Karpas-422 (cell line): Measurements from ENCODE around the gene SULT2A1. TPM values are rescaled to one million over a fixed set of nuclear protein-coding genes. Genes with fewer than 3 reads are reported as not detected.
"Not testable (repeated sequence)": the region's sequence is repeated elsewhere in the genome, so short reads cannot be mapped to it uniquely, and the experiment has no call there.

Experiments used
- DNase-seq: peaks from one replicate; pipeline ENCODE4 v3.0.0-alpha.2; 2015
- H2AFZ ChIP-seq: fragments of 200-600 bp; sonication (generic); 2 replicates; pipeline ENCODE4 v1.6.1; 2014; ENCODE audit warnings: antibody characterized with exemption, low read length, mixed read lengths
- H3K27ac ChIP-seq: fragments of 200-600 bp; sonication (generic); 2 replicates; pipeline ENCODE4 v1.5.1; 2014; ENCODE audit warnings: mild to moderate bottlenecking, low read length, moderate library complexity
- H3K27me3 ChIP-seq: fragments of 200-600 bp; sonication (generic); 2 replicates; pipeline ENCODE4 v1.6.1; 2014; ENCODE audit warnings: low read length, mixed read lengths
- H3K36me3 ChIP-seq: fragments of 200-600 bp; sonication (generic); 2 replicates; pipeline ENCODE4 v1.6.1; 2014; ENCODE audit warnings: low read length, mixed read lengths; ENCODE audit not compliant: insufficient read depth
- H3K4me1 ChIP-seq: fragments of 200-600 bp; sonication (generic); 2 replicates; pipeline ENCODE4 v1.6.1; 2014; ENCODE audit warnings: mild to moderate bottlenecking, low read length, mixed read lengths
- H3K4me2 ChIP-seq: fragments of 200-600 bp; sonication (generic); 2 replicates; pipeline ENCODE4 v1.6.1; 2014; ENCODE audit warnings: low read length, low read depth, mild to moderate bottlenecking; ENCODE audit not compliant: poor library complexity, severe bottlenecking
- H3K4me3 ChIP-seq: fragments of 200-600 bp; sonication (generic); 2 replicates; pipeline ENCODE4 v1.5.1; 2014; ENCODE audit warnings: mild to moderate bottlenecking, antibody characterized with exemption, low read length, mixed read lengths
- H3K79me2 ChIP-seq: fragments of 200-600 bp; sonication (generic); 2 replicates; pipeline ENCODE4 v1.6.1; 2014; ENCODE audit warnings: mild to moderate bottlenecking, low read length, mixed read lengths
- H3K9ac ChIP-seq: fragments of 200-600 bp; sonication (generic); 2 replicates; pipeline ENCODE4 v1.6.0; 2014; ENCODE audit warnings: low read length
- H3K9me2 ChIP-seq: fragments of 200-600 bp; sonication (generic), shearing (Covaris generic); replicated peaks from 2 replicates; pipeline ENCODE4 v1.6.0; 2014; ENCODE audit warnings: mild to moderate bottlenecking, low read length, moderate library complexity; ENCODE audit not compliant: insufficient read depth
- H3K9me3 ChIP-seq: fragments of 300-700, 200-600 bp; sonication (generic); 2 replicates; pipeline ENCODE4 v1.6.1; 2014; ENCODE audit warnings: low read length, mixed read lengths
- H4K20me1 ChIP-seq: fragments of 200-600 bp; sonication (generic); 2 replicates; pipeline ENCODE4 v1.6.1; 2014; ENCODE audit warnings: mild to moderate bottlenecking, antibody characterized with exemption, low read length, low read depth; ENCODE audit not compliant: insufficient read depth
- total RNA-seq: library from RNA; depleted of rRNA; stranded (reverse); fragments of >200 nt; shearing (Covaris generic); gene quantifications from 2 replicates; pipeline ENCODE4 v1.2.3, GENCODE V29; 2014; ENCODE audit warnings: low replicate concordance

Gene SULT2A1
- total RNA-seq, 1 experiment from 2014 or later, result not detected

- Histone ChIP-seq H3K36me3 (no peaks in the 10 kb centered on the region), H2AFZ (no peak overlapping the region), H3K27me3 (no peaks in the 10 kb centered on the region)
These were observed 4.4 kb downstream of the SULT2A1 start for GRCh38 chr19:47881757-47882156.

GRCh38 chr19:47879385-47879784 is 6.7 kb downstream of the SULT2A1 start:
- H2AFZ ChIP-seq, H3K27ac ChIP-seq, H4K20me1 ChIP-seq, H3K79me2 ChIP-seq, H3K36me3 ChIP-seq, H3K9ac ChIP-seq, H3K9me2 ChIP-seq, H3K27me3 ChIP-seq, H3K9me3 ChIP-seq, H3K4me1 ChIP-seq, H3K4me2 ChIP-seq, H3K4me3 ChIP-seq, DNase-seq: not testable (repeated sequence)

More at GRCh38 chr19:47881757-47882156, 4.4 kb downstream of the SULT2A1 start:
- H3K4me1 ChIP-seq, result no peaks in the 10 kb centered on the region
- H3K9me3 ChIP-seq, result no peaks in the 10 kb centered on the region
- no peak overlapping the region for H3K9ac ChIP-seq
- DNase-seq, result no peak
- no peak overlapping the region for H3K27ac ChIP-seq
- H3K4me2 ChIP-seq, result no peak overlapping the region
- H3K79me2 ChIP-seq, result no peaks in the 10 kb centered on the region
- H3K4me3 ChIP-seq, result no peak overlapping the region
- H3K9me2 ChIP-seq, result no peaks in the 10 kb centered on the region
- H4K20me1 ChIP-seq, result no peaks in the 10 kb centered on the region

GRCh38 chr19:47878906-47879305 is 7.2 kb downstream of the SULT2A1 start:
- no peak overlapping the region for H3K9ac ChIP-seq
- no peaks in the 10 kb centered on the region for H3K79me2 ChIP-seq
- no peak overlapping the region for H3K4me3 ChIP-seq
- H4K20me1 ChIP-seq, result no peaks in the 10 kb centered on the region
- H3K27ac ChIP-seq, result no peak overlapping the region
- H3K9me3 ChIP-seq, result no peaks in the 10 kb centered on the region
- H2AFZ ChIP-seq, result no peak overlapping the region
- H3K27me3 ChIP-seq, result no peaks in the 10 kb centered on the region
- no peaks in the 10 kb centered on the region for H3K9me2 ChIP-seq
- H3K36me3 ChIP-seq, result no peaks in the 10 kb centered on the region
- no peak for DNase-seq
- H3K4me2 ChIP-seq, result no peak overlapping the region
- H3K4me1 ChIP-seq, result no peaks in the 10 kb centered on the region

- Histone ChIP-seq H2AFZ (no peak overlapping the region), H4K20me1 (no peaks in the 10 kb centered on the region), H3K4me3 (no peak overlapping the region), H3K27me3 (no peaks in the 10 kb centered on the region), H3K4me2 (no peak overlapping the region), H3K9me3 (no peaks in the 10 kb centered on the region), H3K4me1 (no peaks in the 10 kb centered on the region), H3K9ac (no peak overlapping the region), H3K9me2 (no peaks in the 10 kb centered on the region), H3K36me3 (no peaks in the 10 kb centered on the region), H3K79me2 (no peaks in the 10 kb centered on the region), H3K27ac (no peak overlapping the region)
- no peak for DNase-seq
These were observed 20.9 kb downstream of the SULT2A1 start for GRCh38 chr19:47865166-47865565.

- H3K79me2 ChIP-seq, result no peaks in the 10 kb centered on the region
- no peak overlapping the region for H2AFZ ChIP-seq
- H3K4me1 ChIP-seq, result no peaks in the 10 kb centered on the region
- no peak overlapping the region for H3K27ac ChIP-seq
- H3K27me3 ChIP-seq, result no peaks in the 10 kb centered on the region
- H3K9ac ChIP-seq, result no peak overlapping the region
- H4K20me1 ChIP-seq, result no peaks in the 10 kb centered on the region
- H3K9me2 ChIP-seq, result no peaks in the 10 kb centered on the region
- no peaks in the 10 kb centered on the region for H3K36me3 ChIP-seq
- no peak overlapping the region for H3K4me2 ChIP-seq
- DNase-seq, result peak; percentile 93
- H3K9me3 ChIP-seq, result no peaks in the 10 kb centered on the region
- no peak overlapping the region for H3K4me3 ChIP-seq
These were observed 22.6 kb downstream of the SULT2A1 start for GRCh38 chr19:47863514-47863936.

GRCh38 chr19:47861630-47862029 is 24.5 kb downstream of the SULT2A1 start:
- no peaks in the 10 kb centered on the region for H3K9me2 ChIP-seq
- H3K27me3 ChIP-seq, result no peaks in the 10 kb centered on the region
- no peak for DNase-seq
- H3K36me3 ChIP-seq, result no peaks in the 10 kb centered on the region
- no peak overlapping the region for H2AFZ ChIP-seq
- no peaks in the 10 kb centered on the region for H3K4me1 ChIP-seq
- no peak overlapping the region for H3K9ac ChIP-seq
- H3K27ac ChIP-seq, result no peak overlapping the region
- H3K79me2 ChIP-seq, result no peaks in the 10 kb centered on the region
- no peaks in the 10 kb centered on the region for H3K9me3 ChIP-seq
- H4K20me1 ChIP-seq, result no peaks in the 10 kb centered on the region
- no peak overlapping the region for H3K4me2 ChIP-seq
- no peak overlapping the region for H3K4me3 ChIP-seq

GRCh38 chr19:47860602-47861297 is 25.4 kb downstream of the SULT2A1 start:
- Histone ChIP-seq H4K20me1 (no peaks in the 10 kb centered on the region), H3K36me3 (no peaks in the 10 kb centered on the region), H3K27me3 (no peaks in the 10 kb centered on the region), H2AFZ (no peak overlapping the region), H3K9me3 (no peaks in the 10 kb centered on the region), H3K4me2 (no peak overlapping the region), H3K4me1 (no peaks in the 10 kb centered on the region), H3K9ac (no peak overlapping the region), H3K4me3 (no peak overlapping the region), H3K27ac (no peak overlapping the region), H3K9me2 (no peaks in the 10 kb centered on the region), H3K79me2 (no peaks in the 10 kb centered on the region)
- no peak for DNase-seq

GRCh38 chr19:47859838-47860237 is 26.3 kb downstream of the SULT2A1 start:
- H3K4me2 ChIP-seq, H3K27ac ChIP-seq, H3K36me3 ChIP-seq, H3K4me3 ChIP-seq, H2AFZ ChIP-seq, DNase-seq, H3K9me2 ChIP-seq, H3K4me1 ChIP-seq, H3K9ac ChIP-seq, H3K79me2 ChIP-seq, H4K20me1 ChIP-seq, H3K9me3 ChIP-seq, H3K27me3 ChIP-seq: not testable (repeated sequence)
